PC-9 (cell line): Measurements from ENCODE around the gene FGD5. TPM values are rescaled to one million over a fixed set of nuclear protein-coding genes. Genes with fewer than 3 reads are reported as not detected.

Experiments used
- BruUV-seq: library from RNA; stranded (reverse); fragments of 400-500 nt; replicated peaks from 2 replicates; lab custom pipeline; 2021; lab: Mats Ljungman, UMichigan
- CTCF ChIA-PET: fragments of 300-600 bp; sonication (Branson Sonifier 250); formaldehyde crosslinking; loops from one replicate; lab custom pipeline; 2022; ENCODE audit warnings: antibody characterized with exemption; lab: Charles Lee
- POLR2A ChIA-PET: fragments of 300-600 bp; sonication (Branson Sonifier 250); formaldehyde crosslinking; loops from one replicate; lab custom pipeline; 2022; ENCODE audit warnings: antibody characterized with exemption; ENCODE audit not compliant: unreplicated experiment; lab: Charles Lee
- DNase-seq, 2 experiments: peaks; one replicate each; pipeline versions ENCODE4 v3.0.0 to v3.0.0-alpha.2; 2015 to 2022; ENCODE audit warnings: mixed read lengths in 1 of 2
- H2AFZ ChIP-seq: fragments of 200-600 bp; sonication (generic); 2 replicates; pipeline ENCODE4 v1.8.1; 2017; ENCODE audit warnings: antibody characterized with exemption
- H3F3A ChIP-seq: fragments of 200-600 bp; sonication (generic); 2 replicates; pipeline ENCODE4 v1.8.1; 2017; ENCODE audit warnings: antibody characterized with exemption, mild to moderate bottlenecking, low read depth; ENCODE audit not compliant: insufficient read depth
- H3K27ac ChIP-seq: fragments of 200-600 bp; sonication (generic); 2 replicates; pipeline ENCODE4 v1.6.1; 2016; ENCODE audit warnings: mixed run types
- H3K27me3 ChIP-seq: fragments of 200-600 bp; sonication (generic); 2 replicates; pipeline ENCODE4 v1.6.1; 2016; ENCODE audit warnings: low read depth, mixed run types; ENCODE audit not compliant: insufficient read depth
- H3K36me3 ChIP-seq: fragments of 200-600 bp; sonication (generic); 2 replicates; pipeline ENCODE4 v1.6.1; 2016; ENCODE audit warnings: low read depth, mixed run types
- H3K4me1 ChIP-seq: fragments of 200-600 bp; sonication (generic); replicated peaks from 2 replicates; pipeline ENCODE4 v1.6.1; 2016; ENCODE audit warnings: mixed run types; ENCODE audit not compliant: insufficient read depth
- H3K4me2 ChIP-seq: fragments of 200-600 bp; sonication (generic); 2 replicates; pipeline ENCODE4 v1.6.1; 2017; ENCODE audit warnings: mixed run types
- H3K4me3 ChIP-seq: fragments of 200-600 bp; sonication (generic); 2 replicates; pipeline ENCODE4 v1.6.1; 2016; ENCODE audit warnings: mixed run types
- H3K79me2 ChIP-seq: fragments of 200-600 bp; sonication (generic); 2 replicates; pipeline ENCODE4 v1.6.1; 2017; ENCODE audit warnings: low read depth, mixed run types
- H3K9me2 ChIP-seq: fragments of 200-600 bp; sonication (generic); 2 replicates; pipeline ENCODE4 v1.8.1; 2017; ENCODE audit warnings: mild to moderate bottlenecking; ENCODE audit not compliant: insufficient read depth
- H3K9me3 ChIP-seq: fragments of 200-600 bp; sonication (generic); 2 replicates; pipeline ENCODE4 v1.8.1; 2016; ENCODE audit warnings: low read depth; ENCODE audit not compliant: insufficient read depth
- H4K20me1 ChIP-seq: fragments of 200-600 bp; sonication (generic); 2 replicates; pipeline ENCODE4 v1.8.1; 2017; ENCODE audit not compliant: insufficient read depth
- CTCF ChIP-seq: fragments of 200-600 bp; sonication (generic); conservative IDR thresholded peaks from 2 replicates; pipeline ENCODE4 v1.6.1; 2017; ENCODE audit warnings: mixed run types, antibody characterized with exemption, mild to moderate bottlenecking, moderate library complexity
- EZH2 ChIP-seq: fragments of 200-600 bp; sonication (generic); IDR thresholded peaks from 2 replicates; pipeline ENCODE4 v1.8.0; 2017; ENCODE audit warnings: antibody characterized with exemption, low read depth
- intact Hi-C: fragments of 100-400 bp; cut with micrococcal nuclease; formaldehyde crosslinking; loops from one replicate; pipeline ENCODE4 v1.10.0; 2022; ENCODE audit not compliant: unreplicated experiment
- total RNA-seq: library from RNA; stranded (reverse); gene quantifications from 2 replicates; pipeline ENCODE4 v1.2.3, GENCODE V29; 2021

Gene FGD5
- total RNA-seq, 1 experiment from 2014 or later, result not detected

- no peaks in the 10 kb centered on the region for H3F3A ChIP-seq
- BruUV-seq, result no TSS peak
Observed at GRCh38 chr3:14957153-14957552, 138.4 kb downstream of the FGD5 start.

GRCh38 chr3:14957925-14958324 lies 139.2 kb downstream of the FGD5 start:
- Histone ChIP-seq H3K4me1 (no peaks in the 10 kb centered on the region), H2AFZ (no peak overlapping the region), H3K27me3 (no peaks in the 10 kb centered on the region), H3K9me2 (no peaks in the 10 kb centered on the region), H3K79me2 (peaks cover 66% of the 10 kb centered on the region), H3F3A (no peaks in the 10 kb centered on the region), H3K4me2 (no peak overlapping the region), H3K9me3 (no peaks in the 10 kb centered on the region), H3K4me3 (no peak overlapping the region), H4K20me1 (peaks cover 17% of the 10 kb centered on the region), H3K27ac (no peak overlapping the region), H3K36me3 (peaks cover 6% of the 10 kb centered on the region; the same call in 1 of the 2 replicates)
- CTCF ChIA-PET, result no interaction called here
- POLR2A ChIA-PET, result no interaction called here
- intact Hi-C loops, result no loop called here
- no TSS peak for BruUV-seq
- TF ChIP-seq EZH2, result no peak
- no peak for TF ChIP-seq CTCF
- DNase-seq, result no peak

More at GRCh38 chr3:14957153-14957552, 138.4 kb downstream of the FGD5 start:
- Histone ChIP-seq H3K4me1 (no peaks in the 10 kb centered on the region), H4K20me1 (peaks cover 12% of the 10 kb centered on the region), H3K4me3 (no peak overlapping the region), H3K27ac (no peak overlapping the region), H3K79me2 (peaks cover 70% of the 10 kb centered on the region), H3K36me3 (peaks cover 4% of the 10 kb centered on the region; the same call in 1 of the 2 replicates), H3K9me3 (no peaks in the 10 kb centered on the region), H3K27me3 (no peaks in the 10 kb centered on the region), H2AFZ (no peak overlapping the region), H3K4me2 (no peak overlapping the region), H3K9me2 (no peaks in the 10 kb centered on the region)
- CTCF ChIA-PET, result no interaction called here
- POLR2A ChIA-PET, result interaction anchor here (0.6 kb wide), 1 partner anchor 10 kb away, joined by 8 read pairs; no protein-coding TSS in a partner anchor
- TF ChIP-seq EZH2 (no peak), CTCF (no peak)
- intact Hi-C loops, result no loop called here
- no peak for DNase-seq

- Histone ChIP-seq H3K4me3 (no peak overlapping the region), H3K36me3 (peaks cover 6% of the 10 kb centered on the region; the same call in 1 of the 2 replicates), H4K20me1 (peaks cover 19% of the 10 kb centered on the region), H3K4me2 (no peak overlapping the region), H3K4me1 (no peaks in the 10 kb centered on the region), H3K9me2 (no peaks in the 10 kb centered on the region), H3K79me2 (peaks cover 56% of the 10 kb centered on the region), H3K9me3 (no peaks in the 10 kb centered on the region), H2AFZ (no peak overlapping the region), H3K27me3 (no peaks in the 10 kb centered on the region), H3K27ac (no peak overlapping the region), H3F3A (no peaks in the 10 kb centered on the region)
- no peak for DNase-seq
- POLR2A ChIA-PET, result no interaction called here
- no TSS peak for BruUV-seq
- CTCF ChIA-PET, result no interaction called here
- TF ChIP-seq CTCF, result no peak
- no peak for TF ChIP-seq EZH2
- intact Hi-C loops, result no loop called here
Observed at GRCh38 chr3:14959359-14959943, 140.7 kb downstream of the FGD5 start.
